ENCODE measurements around the gene SERPINA1. TPM values are rescaled to one million over a fixed set of nuclear protein-coding genes. Genes with fewer than 3 reads are reported as not detected.

SERPINA1 gene
- total RNA-seq, 1 donor from 2014 or later = 0.13 TPM

GRCh38 chr14:94385553-94386057, 2.8 kb downstream of the SERPINA1 start:
- Mint-ChIP-seq H3K36me3 (no peaks in the 10 kb centered on the region), H3K4me3 (no peak overlapping the region), H3K27me3 (ENCODE audit: insufficient read depth, low read depth) (peaks cover 3% of the 10 kb centered on the region), H3K9me3 (no peaks in the 10 kb centered on the region), H3K4me1 (peaks cover 12% of the 10 kb centered on the region), H3K27ac (no peak overlapping the region)
- peaks cover 7% of the 10 kb centered on the region for H3K4me1 ChIP-seq
- H3K4me3 ChIP-seq = no peak overlapping the region
- no peaks in the 10 kb centered on the region for H3K36me3 ChIP-seq
- no peaks in the 10 kb centered on the region for H4K20me1 ChIP-seq (ENCODE audit: low read depth)
- DNase-seq (ENCODE audit: low spot score) = no peak
- no peaks in the 10 kb centered on the region for H3K27me3 ChIP-seq
- no peak overlapping the region for H3K9ac ChIP-seq
- H3K27ac ChIP-seq = no peak overlapping the region
- no peaks in the 10 kb centered on the region for H3F3A ChIP-seq (ENCODE audit: low read depth)
- no peak for TF ChIP-seq EZH2phosphoT487 (IDR thresholded peaks at IDR 0.05)
- no peak for TF ChIP-seq EZH2 (IDR thresholded peaks at IDR 0.05)
- no peak for TF ChIP-seq CTCF (IDR thresholded peaks at IDR 0.05)
- H2AFZ ChIP-seq (replicated peaks) = no peak overlapping the region
- no peak overlapping the region for H3K4me2 ChIP-seq
- H3K79me2 ChIP-seq (ENCODE audit: low read depth) = no peaks in the 10 kb centered on the region
- no peaks in the 10 kb centered on the region for H3K9me3 ChIP-seq (ENCODE audit: low read depth)

GRCh38 chr14:94384342-94384741, 4.1 kb downstream of the SERPINA1 start:
- H3K4me1 Mint-ChIP-seq = peaks cover 12% of the 10 kb centered on the region
- no peak for TF ChIP-seq CTCF (IDR thresholded peaks at IDR 0.05)
- no peak for TF ChIP-seq EZH2phosphoT487 (IDR thresholded peaks at IDR 0.05)
- TF ChIP-seq EZH2 (IDR thresholded peaks at IDR 0.05) = no peak
- H3K27ac Mint-ChIP-seq = no peak overlapping the region
- no peak overlapping the region for H3K4me3 Mint-ChIP-seq
- Histone ChIP-seq H3K27ac (no peak overlapping the region), H3K9ac (no peak overlapping the region), H2AFZ (replicated peaks) (no peak overlapping the region), H3K36me3 (no peaks in the 10 kb centered on the region), H3K4me3 (no peak overlapping the region), H3K4me1 (no peaks in the 10 kb centered on the region), H3K27me3 (no peaks in the 10 kb centered on the region), H3F3A (ENCODE audit: low read depth) (no peaks in the 10 kb centered on the region), H3K79me2 (ENCODE audit: low read depth) (no peaks in the 10 kb centered on the region), H4K20me1 (ENCODE audit: low read depth) (no peaks in the 10 kb centered on the region), H3K4me2 (no peak overlapping the region), H3K9me3 (ENCODE audit: low read depth) (no peaks in the 10 kb centered on the region)
- peaks cover 3% of the 10 kb centered on the region for H3K27me3 Mint-ChIP-seq (ENCODE audit: insufficient read depth, low read depth)
- DNase-seq (ENCODE audit: low spot score) = no peak
- no peaks in the 10 kb centered on the region for H3K9me3 Mint-ChIP-seq
- H3K36me3 Mint-ChIP-seq = no peaks in the 10 kb centered on the region

GRCh38 chr14:94383777-94384176, 4.6 kb downstream of the SERPINA1 start:
- Mint-ChIP-seq H3K4me1 (peaks cover 14% of the 10 kb centered on the region), H3K36me3 (peaks cover under 1% of the 10 kb centered on the region), H3K27ac (no peak overlapping the region), H3K4me3 (no peak overlapping the region), H3K27me3 (ENCODE audit: insufficient read depth, low read depth) (peaks cover 1% of the 10 kb centered on the region), H3K9me3 (no peaks in the 10 kb centered on the region)
- Histone ChIP-seq H3K4me3 (no peak overlapping the region), H4K20me1 (ENCODE audit: low read depth) (no peaks in the 10 kb centered on the region), H3K9me3 (ENCODE audit: low read depth) (no peaks in the 10 kb centered on the region), H2AFZ (replicated peaks) (no peak overlapping the region), H3K9ac (no peak overlapping the region), H3K27ac (no peak overlapping the region), H3F3A (ENCODE audit: low read depth) (no peaks in the 10 kb centered on the region), H3K79me2 (ENCODE audit: low read depth) (no peaks in the 10 kb centered on the region), H3K4me1 (no peaks in the 10 kb centered on the region), H3K4me2 (no peak overlapping the region), H3K27me3 (no peaks in the 10 kb centered on the region), H3K36me3 (no peaks in the 10 kb centered on the region)
- DNase-seq (ENCODE audit: low spot score) = no peak
- TF ChIP-seq CTCF (IDR thresholded peaks at IDR 0.05) = no peak
- TF ChIP-seq EZH2 (IDR thresholded peaks at IDR 0.05) = no peak
- no peak for TF ChIP-seq EZH2phosphoT487 (IDR thresholded peaks at IDR 0.05)
